Stomach (tissue), 4 donors: ENCODE data around the gene MEG3.

Experiments
- CTCF ChIP-seq, 7 experiments: fragments of 450-650 bp in 4 of 7; fragments of 200-600 bp in 3 of 7; sonication (generic) in 3 of 7; IDR thresholded peaks; one replicate each; pipeline ENCODE4 v1.5.1; 2016 to 2019; ENCODE audit warnings: antibody characterized with exemption in 7 of 7, control low read depth in 2 of 7, mild to moderate bottlenecking in 1 of 7
- POLR2AphosphoS5 ChIP-seq, 3 donors: sonication (generic); formaldehyde crosslinking; IDR thresholded peaks; one replicate each; pipeline ENCODE4 v1.6.1; 2016; ENCODE audit warnings: antibody characterized with exemption in 3 of 3

- TF ChIP-seq POLR2AphosphoS5 (IDR thresholded peaks at IDR 0.05) (no peak), CTCF (IDR thresholded peaks at IDR 0.05) (no peak)
Observed at GRCh38 chr14:100815478-100816285, 10.2 kb upstream of the MEG3 start.
